CD14-positive monocyte (primary cell): ENCODE results near the gene BOD1L1. TPM values are rescaled to one million over a fixed set of nuclear protein-coding genes. Genes with fewer than 3 reads are reported as not detected.
A peak's percentile ranks its signal among the peaks of the same experiment; 100 is the strongest.

ENCODE experiments used
- DNase-seq, 3 donors: peaks; one replicate each; pipeline ENCODE4 v3.0.0-alpha.2; 2011 to 2022
- H2AFZ ChIP-seq: 2 replicates; pipeline ENCODE4 v1.6.0; 2012; ENCODE audit warnings: mild to moderate bottlenecking, low read depth, low read length, inconsistent platforms; ENCODE audit not compliant: insufficient read depth, poor library complexity, severe bottlenecking
- H3K27ac ChIP-seq, 2 donors: 1 replicate in 1 of 2; 2 replicates in 1 of 2; pipeline ENCODE4 v1.5.1; 2012 to 2013; ENCODE audit warnings: low read length in 2 of 2, control low read depth in 1 of 2, inconsistent platforms in 1 of 2, low read depth in 1 of 2, mild to moderate bottlenecking in 1 of 2
- H3K27me3 ChIP-seq, 2 donors: one replicate each; pipeline versions ENCODE4 v1.6.0 to v1.6.1; 2011 to 2013; ENCODE audit warnings: low read length in 2 of 2; ENCODE audit not compliant: control insufficient read depth in 2 of 2, insufficient read depth in 2 of 2
- H3K36me3 ChIP-seq, 2 donors: replicated peaks in 1 of 2; 1 replicate in 1 of 2; 2 replicates in 1 of 2; pipeline versions ENCODE4 v1.5.1 to v1.6.1; 2012 to 2013; ENCODE audit warnings: low read length in 2 of 2, control low read depth in 1 of 2, inconsistent platforms in 1 of 2, mild to moderate bottlenecking in 1 of 2; ENCODE audit not compliant: insufficient read depth in 2 of 2, control insufficient read depth in 1 of 2
- H3K4me1 ChIP-seq, 2 donors: 1 replicate in 1 of 2; 2 replicates in 1 of 2; pipeline versions ENCODE4 v1.5.1 to v1.6.1; 2012 to 2013; ENCODE audit warnings: low read length in 2 of 2, control low read depth in 1 of 2, inconsistent platforms in 1 of 2, mild to moderate bottlenecking in 1 of 2, moderate library complexity in 1 of 2; ENCODE audit not compliant: insufficient read depth in 2 of 2, control insufficient read depth in 1 of 2
- H3K4me2 ChIP-seq: replicated peaks from 2 replicates; pipeline ENCODE3; 2012; ENCODE audit warnings: low read length, moderate library complexity, mild to moderate bottlenecking; ENCODE audit not compliant: poor library complexity, severe bottlenecking; ENCODE audit errors: extremely low read depth
- H3K4me3 ChIP-seq, 3 experiments: fragments of 200-600 bp in 1 of 3; sonication (generic) in 1 of 3; replicated peaks in 1 of 3; 1 replicate in 2 of 3; 2 replicates in 1 of 3; pipeline ENCODE4 v1.5.1; 2011 to 2013; ENCODE audit warnings: low read length in 3 of 3, mild to moderate bottlenecking in 3 of 3, control low read depth in 2 of 3, low read depth in 2 of 3, inconsistent platforms in 1 of 3, moderate library complexity in 1 of 3
- H3K79me2 ChIP-seq: 2 replicates; pipeline ENCODE4 v1.6.0; 2012; ENCODE audit warnings: mild to moderate bottlenecking, control low read depth, inconsistent platforms, low read length, moderate library complexity; ENCODE audit not compliant: insufficient read depth
- H3K9ac ChIP-seq: 2 replicates; pipeline ENCODE4 v1.6.0; 2017; ENCODE audit warnings: low read length, mild to moderate bottlenecking; ENCODE audit not compliant: insufficient read depth, poor library complexity, severe bottlenecking
- H3K9me3 ChIP-seq, 2 donors: replicated peaks in 1 of 2; 1 replicate in 1 of 2; 2 replicates in 1 of 2; pipeline versions ENCODE4 v1.5.1 to v1.6.1; 2012 to 2013; ENCODE audit warnings: low read length in 2 of 2, control low read depth in 1 of 2; ENCODE audit not compliant: control insufficient read depth in 1 of 2, insufficient read depth in 1 of 2
- H4K20me1 ChIP-seq: 2 replicates; pipeline ENCODE4 v1.6.0; 2012; ENCODE audit warnings: mild to moderate bottlenecking, low read length, control low read depth, moderate library complexity; ENCODE audit not compliant: insufficient read depth
- H3K27ac Mint-ChIP-seq, 7 donors: one replicate each; pipeline ENCODE4 v1.8.0; 2020; ENCODE audit warnings: mild to moderate bottlenecking in 7 of 7, mixed read lengths in 7 of 7, moderate library complexity in 6 of 7, inconsistent platforms in 2 of 7
- H3K27me3 Mint-ChIP-seq, 3 donors: one replicate each; pipeline ENCODE4 v1.8.0; 2021 to 2022; ENCODE audit warnings: low read depth in 3 of 3, mild to moderate bottlenecking in 3 of 3, mixed read lengths in 3 of 3, moderate library complexity in 3 of 3, inconsistent platforms in 1 of 3
- H3K36me3 Mint-ChIP-seq, 2 donors: one replicate each; pipeline ENCODE4 v1.8.0; 2020; ENCODE audit warnings: mixed read lengths in 2 of 2, inconsistent platforms in 1 of 2, mild to moderate bottlenecking in 1 of 2
- H3K4me1 Mint-ChIP-seq: one replicate; pipeline ENCODE4 v1.8.0; 2020; ENCODE audit warnings: mild to moderate bottlenecking, mixed read lengths
- H3K4me3 Mint-ChIP-seq, 2 donors: one replicate each; pipeline ENCODE4 v1.8.0; 2020; ENCODE audit warnings: mild to moderate bottlenecking in 2 of 2, mixed read lengths in 2 of 2, moderate library complexity in 1 of 2
- H3K9me3 Mint-ChIP-seq, 7 donors: one replicate each; pipeline ENCODE4 v1.8.0; 2020 to 2022; ENCODE audit warnings: mixed read lengths in 7 of 7, mild to moderate bottlenecking in 6 of 7, moderate library complexity in 6 of 7, inconsistent platforms in 2 of 7
- WGBS: methylation state at CpG from one replicate; pipeline ENCODE4 v1.1.5; 2013; ENCODE audit warnings: missing lambda C conversion rate; ENCODE audit not compliant: insufficient coverage; 5-methylcytosine and 5-hydroxymethylcytosine counted together
- intact Hi-C, 2 donors: fragments of 100-400 bp; cut with micrococcal nuclease; formaldehyde crosslinking; loops; one replicate each; pipeline versions ENCODE4 v1.15.0 to v1.15.1; 2023
- polyA plus RNA-seq, 3 donors: library from polyadenylated mRNA; depleted of rRNA in 1 of 3; unstranded in 2 of 3; stranded (reverse) in 1 of 3; fragments of 300-500 nt in 2 of 3; fragments of >200 nt in 1 of 3; fragmentation: Illumina TruSeq in 2 of 3; gene quantifications; 1 replicate in 2 of 3; 2 replicates in 1 of 3; pipeline ENCODE4 v1.2.3, GENCODE V29; 2012 to 2021
- TF ChIP-seq, protein P1 (sequence below): fragments of 200-600 bp; IDR thresholded peaks from one replicate; pipeline ENCODE4 v1.8.0; 2022; ENCODE audit warnings: antibody characterized with exemption, mild to moderate bottlenecking

The BOD1L1 gene
- polyA plus RNA-seq, 3 donors: 0.72 to 26.7 (median 1.5) TPM

DNA sequence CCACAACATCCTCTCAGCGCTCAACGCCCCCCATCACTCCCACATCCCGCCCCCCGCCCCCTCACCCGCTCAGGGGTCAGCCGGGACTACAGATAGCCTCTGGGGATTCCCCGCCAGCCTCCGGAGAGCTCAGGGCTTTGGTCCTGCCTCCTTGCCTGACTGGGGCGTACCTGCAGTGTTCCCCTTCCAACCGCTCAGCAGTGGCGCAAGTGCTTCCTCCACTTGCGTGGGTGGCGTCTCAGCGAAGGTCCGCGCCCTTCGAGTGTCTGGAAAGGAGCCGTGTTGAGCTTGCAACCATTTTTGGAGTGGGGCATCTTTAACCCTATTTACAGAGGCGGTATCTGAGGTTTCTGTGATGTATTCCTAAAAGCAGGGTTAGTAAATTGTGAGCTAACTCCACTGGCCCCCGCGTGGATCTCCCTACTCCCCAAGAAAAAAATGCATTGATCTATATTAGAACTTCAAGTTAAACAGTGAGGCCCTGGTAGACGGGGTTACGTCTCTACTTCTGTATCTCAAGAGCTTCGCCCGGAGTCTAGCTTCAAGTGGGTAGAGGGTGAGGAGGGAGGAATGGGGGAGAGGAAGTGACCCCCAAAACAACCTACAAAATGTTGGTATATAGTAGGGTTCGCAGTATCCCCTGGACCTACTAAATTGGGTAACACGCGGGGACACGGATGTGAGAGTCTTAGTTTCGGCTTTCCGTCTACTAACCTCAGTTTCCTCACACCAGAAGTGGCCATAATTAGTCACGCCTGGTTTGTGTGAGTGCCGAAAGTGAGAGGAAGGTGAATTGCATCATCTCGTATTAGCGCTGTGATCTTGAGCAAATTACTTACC, 99.3 kb downstream of the BOD1L1 start:
- Histone ChIP-seq H3K27ac (no peak overlapping the region), H3K36me3 (no peaks in the 10 kb centered on the region), H3K4me2 (peak overlapping the region; percentile 57), H3K79me2 (no peaks in the 10 kb centered on the region), H4K20me1 (no peaks in the 10 kb centered on the region), H3K27me3 (peaks cover 91 to 100% of the 10 kb centered on the region in 2 donors), H3K9ac (no peak overlapping the region), H3K4me1 (peaks cover 47 to 49% of the 10 kb centered on the region in 2 donors), H3K4me3 (peak overlapping the region in 2 of 3 experiments; percentile 8 to 56), H3K9me3 (peaks cover 35 to 84% of the 10 kb centered on the region in 2 donors), H2AFZ (no peak overlapping the region)
- TF ChIP-seq, protein P1, sequence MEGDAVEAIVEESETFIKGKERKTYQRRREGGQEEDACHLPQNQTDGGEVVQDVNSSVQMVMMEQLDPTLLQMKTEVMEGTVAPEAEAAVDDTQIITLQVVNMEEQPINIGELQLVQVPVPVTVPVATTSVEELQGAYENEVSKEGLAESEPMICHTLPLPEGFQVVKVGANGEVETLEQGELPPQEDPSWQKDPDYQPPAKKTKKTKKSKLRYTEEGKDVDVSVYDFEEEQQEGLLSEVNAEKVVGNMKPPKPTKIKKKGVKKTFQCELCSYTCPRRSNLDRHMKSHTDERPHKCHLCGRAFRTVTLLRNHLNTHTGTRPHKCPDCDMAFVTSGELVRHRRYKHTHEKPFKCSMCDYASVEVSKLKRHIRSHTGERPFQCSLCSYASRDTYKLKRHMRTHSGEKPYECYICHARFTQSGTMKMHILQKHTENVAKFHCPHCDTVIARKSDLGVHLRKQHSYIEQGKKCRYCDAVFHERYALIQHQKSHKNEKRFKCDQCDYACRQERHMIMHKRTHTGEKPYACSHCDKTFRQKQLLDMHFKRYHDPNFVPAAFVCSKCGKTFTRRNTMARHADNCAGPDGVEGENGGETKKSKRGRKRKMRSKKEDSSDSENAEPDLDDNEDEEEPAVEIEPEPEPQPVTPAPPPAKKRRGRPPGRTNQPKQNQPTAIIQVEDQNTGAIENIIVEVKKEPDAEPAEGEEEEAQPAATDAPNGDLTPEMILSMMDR: no peak
- Mint-ChIP-seq H3K4me1 (peaks cover 48% of the 10 kb centered on the region), H3K4me3 (peak overlapping the region; percentile 69 to 89), H3K27me3 (peaks cover 99% of the 10 kb centered on the region in 3 donors), H3K27ac (peak overlapping the region in 5 of 7 donors; percentile 10 to 70 (median 52)), H3K9me3 (peaks cover 10 to 59% (median 49%) of the 10 kb centered on the region in 7 donors), H3K36me3 (peaks cover 14 to 30% of the 10 kb centered on the region in 2 donors)
- 2% methylated on average over 13 of the region's 35 CpGs for WGBS
- intact Hi-C loops: no loop called here
- DNase-seq: peak; percentile 56 to 91 (median 78)

DNA sequence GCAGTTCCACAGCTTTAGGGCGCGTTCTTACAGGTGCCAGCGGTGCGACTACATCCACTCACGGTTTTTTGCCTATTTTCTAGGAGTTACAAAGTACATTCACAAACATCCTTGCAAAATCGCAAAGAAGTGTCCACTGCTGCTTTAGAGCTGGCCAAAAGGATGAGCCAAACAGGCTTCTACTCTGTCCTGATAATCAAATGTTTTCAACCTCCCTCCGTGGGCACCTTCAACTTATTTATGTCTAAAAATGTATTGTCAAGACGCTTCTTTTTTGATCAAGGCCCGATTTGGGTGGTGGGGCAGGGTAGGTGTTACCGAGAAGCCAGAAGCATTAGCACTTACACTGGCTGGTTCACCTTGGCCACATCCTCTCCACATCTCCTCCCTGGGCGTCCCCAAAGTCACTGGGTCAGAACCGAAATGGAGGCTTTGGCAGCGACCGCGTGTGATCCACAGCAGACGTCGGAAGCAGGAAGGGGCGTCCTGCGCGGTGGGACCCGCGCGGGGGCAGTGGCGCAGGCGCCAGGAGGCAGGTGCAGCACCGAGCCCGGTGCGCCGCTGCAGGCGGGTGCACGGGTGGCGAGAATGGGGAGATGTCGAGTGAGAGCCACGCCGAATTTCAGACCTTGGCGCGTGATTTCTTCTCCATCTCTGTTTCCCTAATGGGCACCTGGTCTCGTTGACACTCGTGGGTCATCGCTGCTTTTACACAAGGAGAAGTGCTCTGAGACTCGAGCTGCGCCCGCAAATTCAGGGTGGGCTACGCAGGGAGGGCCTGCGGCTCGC, 100.1 kb downstream of the BOD1L1 start:
- Histone ChIP-seq H3K4me1 (peaks cover 51 to 52% of the 10 kb centered on the region in 2 donors), H3K9ac (no peak overlapping the region), H4K20me1 (no peaks in the 10 kb centered on the region), H3K36me3 (no peaks in the 10 kb centered on the region), H3K27me3 (peaks cover 89 to 100% of the 10 kb centered on the region in 2 donors), H3K79me2 (no peaks in the 10 kb centered on the region), H3K4me2 (peak overlapping the region; percentile 57), H2AFZ (no peak overlapping the region), H3K4me3 (peak overlapping the region in 1 of 3 experiments; percentile 56), H3K9me3 (peaks cover 35 to 81% of the 10 kb centered on the region in 2 donors), H3K27ac (no peak overlapping the region)
- Mint-ChIP-seq H3K4me1 (peaks cover 52% of the 10 kb centered on the region), H3K9me3 (peaks cover 10 to 60% (median 49%) of the 10 kb centered on the region in 7 donors), H3K36me3 (peaks cover 14 to 30% of the 10 kb centered on the region in 2 donors), H3K27ac (no peak overlapping the region), H3K27me3 (peaks cover 99% of the 10 kb centered on the region in 3 donors), H3K4me3 (peak overlapping the region; percentile 47 to 89)
- intact Hi-C loops: no loop called here
- 3% methylated on average over 36 of the region's 46 CpGs for WGBS
- no peak for DNase-seq
- TF ChIP-seq, protein P1: no peak
